ENCODE measurements around the gene TTLL3. TPM values are rescaled to one million over a fixed set of nuclear protein-coding genes. Genes with fewer than 3 reads are reported as not detected.
A peak's percentile ranks its signal among the peaks of the same experiment; 100 is the strongest.

TTLL3 gene
- total and polyA plus RNA-seq, 3 experiments from 2014 or later: 3.8 to 19.1 (median 18.8) TPM

GRCh38 chr3:9791790-9792404 lies 18.2 kb upstream of the TTLL3 start:
- Mint-ChIP-seq H3K27me3 (peaks cover 0 to 1% of the 10 kb centered on the region in 2 donors), H3K4me3 (peak overlapping the region; percentile 95 to 99 (median 97)), H3K4me1 (peaks cover 48 to 75% (median 64%) of the 10 kb centered on the region in 3 donors), H3K36me3 (peaks cover 12 to 66% (median 22%) of the 10 kb centered on the region in 3 donors), H3K27ac (peak overlapping the region; percentile 90 to 100 (median 99)), H3K9me3 (no peaks in the 10 kb centered on the region)
- Histone ChIP-seq H3K4me1 (ENCODE audit: insufficient read depth, low read length) (peaks cover 63% of the 10 kb centered on the region), H3K27ac (ENCODE audit: low read depth, low read length) (peak overlapping the region; percentile 97), H3K36me3 (ENCODE audit: insufficient read depth, low read length) (peaks cover 25% of the 10 kb centered on the region), H3K27me3 (ENCODE audit: insufficient read depth, low read length, poor library complexity, severe bottlenecking) (no peaks in the 10 kb centered on the region), H3K9me3 (ENCODE audit: low read length) (no peaks in the 10 kb centered on the region), H3K4me3 (ENCODE audit: low read length) (peak overlapping the region; percentile 88)
- no peak for DNase-seq
- CTCF ChIA-PET: interaction anchor here (0.8 to 1.2 kb wide), 11 partner anchors 10 to 141 kb away, joined by 3 to 8 read pairs (median 4); partner anchors contain the start of genes CRELD1, OGG1 and TTLL3
- POLR2A ChIA-PET: interaction anchor here (0.5 to 3.0 kb wide), 12 partner anchors 10 to 456 kb away, joined by 3 to 37 read pairs (median 7); partner anchors contain the start of genes BRPF1, CRELD1, JAGN1 and MTMR14

- peak; percentile 87 to 96 (median 95) for DNase-seq
- Histone ChIP-seq H3K36me3 (ENCODE audit: insufficient read depth, low read length) (peaks cover 24% of the 10 kb centered on the region), H3K27ac (ENCODE audit: low read depth, low read length) (peak within 1 kb of the TSS; percentile 97), H3K27me3 (ENCODE audit: insufficient read depth, low read length, poor library complexity, severe bottlenecking) (no peaks in the 10 kb centered on the region), H3K4me1 (ENCODE audit: insufficient read depth, low read length) (peaks cover 56% of the 10 kb centered on the region), H3K4me3 (ENCODE audit: low read length) (peak within 1 kb of the TSS; percentile 88), H3K9me3 (ENCODE audit: low read length) (no peaks in the 10 kb centered on the region)
- Mint-ChIP-seq H3K4me1 (peaks cover 54 to 78% (median 66%) of the 10 kb centered on the region in 3 donors), H3K27ac (peak within 1 kb of the TSS; percentile 90 to 100 (median 99)), H3K27me3 (peaks cover 0 to 1% of the 10 kb centered on the region in 2 donors), H3K36me3 (peaks cover 10 to 66% (median 18%) of the 10 kb centered on the region in 3 donors), H3K9me3 (no peaks in the 10 kb centered on the region), H3K4me3 (peak within 1 kb of the TSS; percentile 95 to 99 (median 97))
- CTCF ChIA-PET: interaction anchor here (0.7 to 1.2 kb wide), 14 partner anchors 9 to 528 kb away, joined by 3 to 8 read pairs (median 4); partner anchors contain the start of genes CRELD1, OGG1, SEC13 and TTLL3
- POLR2A ChIA-PET: interaction anchor here (0.5 to 3.0 kb wide), 20 partner anchors 11 to 455 kb away, joined by 3 to 37 read pairs (median 5); partner anchors contain the start of genes BRPF1, CAMK1, CRELD1 and JAGN1
These were observed 17.5 kb upstream of the TTLL3 start, which contains the start of the genes ARPC4 and TADA3 for GRCh38 chr3:9792405-9793160. ARPC4 (plus strand) TSS chr3:9793082; CDS start chr3:9793122, 40 bp downstream. TADA3 (minus strand) TSS chr3:9792473; CDS start chr3:9791466, 1,007 bp downstream.

- peak overlapping the region; percentile 88 for H3K4me3 ChIP-seq (ENCODE audit: low read length)
- H3K4me1 Mint-ChIP-seq: peaks cover 54 to 76% (median 68%) of the 10 kb centered on the region in 3 donors
- DNase-seq: peak in 1 of 5 donors; percentile 28
These were observed 16.8 kb upstream of the TTLL3 start for GRCh38 chr3:9793161-9793781.

GRCh38 chr3:9794400-9794799 lies 15.7 kb upstream of the TTLL3 start:
- Mint-ChIP-seq H3K36me3 (peaks cover 8 to 71% (median 17%) of the 10 kb centered on the region in 3 donors), H3K9me3 (no peaks in the 10 kb centered on the region), H3K27me3 (peaks cover 0 to 1% of the 10 kb centered on the region in 2 donors), H3K4me3 (peak overlapping the region; percentile 76 to 99 (median 97)), H3K4me1 (peaks cover 53 to 76% (median 70%) of the 10 kb centered on the region in 3 donors), H3K27ac (peak overlapping the region in 7 of 8 donors; percentile 44 to 99 (median 80))
- Histone ChIP-seq H3K36me3 (ENCODE audit: insufficient read depth, low read length) (peaks cover 33% of the 10 kb centered on the region), H3K27me3 (ENCODE audit: insufficient read depth, low read length, poor library complexity, severe bottlenecking) (no peaks in the 10 kb centered on the region), H3K4me1 (ENCODE audit: insufficient read depth, low read length) (peaks cover 52% of the 10 kb centered on the region), H3K4me3 (ENCODE audit: low read length) (no peak overlapping the region), H3K9me3 (ENCODE audit: low read length) (no peaks in the 10 kb centered on the region), H3K27ac (ENCODE audit: low read depth, low read length) (no peak overlapping the region)
- DNase-seq: no peak
- POLR2A ChIA-PET: no interaction called here
- CTCF ChIA-PET: no interaction called here

More at GRCh38 chr3:9793161-9793781, 16.8 kb upstream of the TTLL3 start:
- ChIA-PET POLR2A (interaction anchor here (0.6 to 3.0 kb wide), 19 partner anchors 12 to 455 kb away, joined by 3 to 37 read pairs (median 5); partner anchors contain the start of genes BRPF1, CAMK1, CRELD1 and JAGN1), CTCF (interaction anchor here (0.7 to 1.2 kb wide), 13 partner anchors 8 to 528 kb away, joined by 3 to 8 read pairs (median 4); partner anchors contain the start of genes CRELD1, OGG1, SEC13 and TTLL3)
- Mint-ChIP-seq H3K4me3 (peak overlapping the region; percentile 95 to 99 (median 97)), H3K27ac (peak overlapping the region; percentile 90 to 100 (median 99)), H3K27me3 (peaks cover 0 to 1% of the 10 kb centered on the region in 2 donors), H3K36me3 (peaks cover 8 to 69% (median 18%) of the 10 kb centered on the region in 3 donors), H3K9me3 (no peaks in the 10 kb centered on the region)
- H3K27ac ChIP-seq (ENCODE audit: low read depth, low read length): peak overlapping the region; percentile 97
- H3K9me3 ChIP-seq (ENCODE audit: low read length): no peaks in the 10 kb centered on the region
- no peaks in the 10 kb centered on the region for H3K27me3 ChIP-seq (ENCODE audit: insufficient read depth, low read length, poor library complexity, severe bottlenecking)
- H3K36me3 ChIP-seq (ENCODE audit: insufficient read depth, low read length): peaks cover 29% of the 10 kb centered on the region
- H3K4me1 ChIP-seq (ENCODE audit: insufficient read depth, low read length): peaks cover 52% of the 10 kb centered on the region

- Histone ChIP-seq H3K4me3 (ENCODE audit: low read length) (no peak overlapping the region), H3K9me3 (ENCODE audit: low read length) (no peaks in the 10 kb centered on the region), H3K36me3 (ENCODE audit: insufficient read depth, low read length) (peaks cover 33% of the 10 kb centered on the region), H3K27ac (ENCODE audit: low read depth, low read length) (no peak overlapping the region), H3K4me1 (ENCODE audit: insufficient read depth, low read length) (peaks cover 49% of the 10 kb centered on the region), H3K27me3 (ENCODE audit: insufficient read depth, low read length, poor library complexity, severe bottlenecking) (no peaks in the 10 kb centered on the region)
- Mint-ChIP-seq H3K27ac (peak overlapping the region; percentile 49 to 96 (median 78)), H3K4me1 (peaks cover 54 to 79% (median 64%) of the 10 kb centered on the region in 3 donors), H3K4me3 (peak overlapping the region; percentile 49 to 98 (median 81)), H3K9me3 (no peaks in the 10 kb centered on the region), H3K36me3 (peaks cover 8 to 71% (median 19%) of the 10 kb centered on the region in 3 donors), H3K27me3 (peaks cover 0 to 1% of the 10 kb centered on the region in 2 donors)
- DNase-seq: no peak
- CTCF ChIA-PET: interaction anchor here (2.2 kb wide), 1 partner anchor 13 kb away, joined by 4 read pairs; no protein-coding TSS in a partner anchor
- POLR2A ChIA-PET: no interaction called here
These were observed 14.9 kb upstream of the TTLL3 start for GRCh38 chr3:9795207-9795606.

- Histone ChIP-seq H3K9me3 (ENCODE audit: low read length) (no peaks in the 10 kb centered on the region), H3K4me1 (ENCODE audit: insufficient read depth, low read length) (peaks cover 32% of the 10 kb centered on the region), H3K27me3 (ENCODE audit: insufficient read depth, low read length, poor library complexity, severe bottlenecking) (no peaks in the 10 kb centered on the region), H3K27ac (ENCODE audit: low read depth, low read length) (no peak overlapping the region), H3K36me3 (ENCODE audit: insufficient read depth, low read length) (peaks cover 45% of the 10 kb centered on the region), H3K4me3 (ENCODE audit: low read length) (no peak overlapping the region)
- H3K27me3 Mint-ChIP-seq: peaks cover 0 to 1% of the 10 kb centered on the region in 2 donors
- H3K36me3 Mint-ChIP-seq: peaks cover 8 to 79% (median 16%) of the 10 kb centered on the region in 3 donors
- peaks cover 39 to 60% (median 45%) of the 10 kb centered on the region in 3 donors for H3K4me1 Mint-ChIP-seq
- POLR2A ChIA-PET: interaction anchor here (0.7 kb wide), 1 partner anchor 38 kb away, joined by 7 read pairs; no protein-coding TSS in a partner anchor
- CTCF ChIA-PET: interaction anchor here (0.6 to 1.5 kb wide), 3 partner anchors 10 to 131 kb away, joined by 3 to 4 read pairs (median 3); no protein-coding TSS in a partner anchor
- no peak for DNase-seq
- H3K4me3 Mint-ChIP-seq: peak overlapping the region in 1 of 7 donors; percentile 48
- H3K9me3 Mint-ChIP-seq: no peaks in the 10 kb centered on the region
- H3K27ac Mint-ChIP-seq: peak overlapping the region in 4 of 8 donors; percentile 2 to 63 (median 48)
These were observed 12.7 kb upstream of the TTLL3 start for GRCh38 chr3:9797196-9797945.
